GM10248 (cell line): ENCODE results near the gene CADM2.

Experiments used
- CTCF ChIA-PET: fragments of 300-600 bp; sonication (Branson Sonifier 250); formaldehyde crosslinking; extraction: SDS; loops from one replicate; lab custom pipeline; 2021; ENCODE audit warnings: antibody characterized with exemption; lab: Yijun Ruan, JAX
- POLR2A ChIA-PET: fragments of 350-650 bp; sonication (Branson Sonifier 250); formaldehyde crosslinking; extraction: SDS; loops from one replicate; lab custom pipeline; 2020; ENCODE audit warnings: antibody characterized with exemption; lab: Yijun Ruan, JAX
- DNase-seq: peaks from one replicate; pipeline ENCODE4 v3.0.0; 2012; ENCODE audit errors: extremely low spot score
- TF ChIP-seq, protein P1 (sequence below): IDR thresholded peaks from 2 replicates; pipeline ENCODE4 v1.5.1; 2012; ENCODE audit warnings: mild to moderate bottlenecking, low read depth; ENCODE audit errors: extremely low read depth, missing control alignments, control extremely low read depth

The CADM2 gene

GRCh38 chr3:86051058-86051457, 1092.3 kb downstream of the CADM2 start:
- DNase-seq: no peak
- POLR2A ChIA-PET: no interaction called here
- TF ChIP-seq, protein P1, sequence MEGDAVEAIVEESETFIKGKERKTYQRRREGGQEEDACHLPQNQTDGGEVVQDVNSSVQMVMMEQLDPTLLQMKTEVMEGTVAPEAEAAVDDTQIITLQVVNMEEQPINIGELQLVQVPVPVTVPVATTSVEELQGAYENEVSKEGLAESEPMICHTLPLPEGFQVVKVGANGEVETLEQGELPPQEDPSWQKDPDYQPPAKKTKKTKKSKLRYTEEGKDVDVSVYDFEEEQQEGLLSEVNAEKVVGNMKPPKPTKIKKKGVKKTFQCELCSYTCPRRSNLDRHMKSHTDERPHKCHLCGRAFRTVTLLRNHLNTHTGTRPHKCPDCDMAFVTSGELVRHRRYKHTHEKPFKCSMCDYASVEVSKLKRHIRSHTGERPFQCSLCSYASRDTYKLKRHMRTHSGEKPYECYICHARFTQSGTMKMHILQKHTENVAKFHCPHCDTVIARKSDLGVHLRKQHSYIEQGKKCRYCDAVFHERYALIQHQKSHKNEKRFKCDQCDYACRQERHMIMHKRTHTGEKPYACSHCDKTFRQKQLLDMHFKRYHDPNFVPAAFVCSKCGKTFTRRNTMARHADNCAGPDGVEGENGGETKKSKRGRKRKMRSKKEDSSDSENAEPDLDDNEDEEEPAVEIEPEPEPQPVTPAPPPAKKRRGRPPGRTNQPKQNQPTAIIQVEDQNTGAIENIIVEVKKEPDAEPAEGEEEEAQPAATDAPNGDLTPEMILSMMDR: no peak
- CTCF ChIA-PET: interaction anchor here (1.2 kb wide), 1 partner anchor 10 kb away, joined by 3 read pairs; no protein-coding TSS in a partner anchor

GRCh38 chr3:86056032-86056431, 1097.2 kb downstream of the CADM2 start:
- ChIA-PET CTCF (interaction anchor here (1.2 to 1.3 kb wide), 2 partner anchors 9 to 18 kb away, joined by 3 to 4 read pairs; no protein-coding TSS in a partner anchor), POLR2A (no interaction called here)
- DNase-seq: no peak
- TF ChIP-seq, protein P1: no peak

- CTCF ChIA-PET: interaction anchor here (1.2 kb wide), 1 partner anchor 18 kb away, joined by 3 read pairs; no protein-coding TSS in a partner anchor
- TF ChIP-seq, protein P1: no peak
- no peak for DNase-seq
- POLR2A ChIA-PET: no interaction called here
Observed at GRCh38 chr3:86056962-86057361, 1098.2 kb downstream of the CADM2 start.

- no peak for DNase-seq
- ChIA-PET CTCF (no interaction called here), POLR2A (no interaction called here)
- TF ChIP-seq, protein P1: no peak
Observed at GRCh38 chr3:86073799-86074198, 1115.0 kb downstream of the CADM2 start.

DNA sequence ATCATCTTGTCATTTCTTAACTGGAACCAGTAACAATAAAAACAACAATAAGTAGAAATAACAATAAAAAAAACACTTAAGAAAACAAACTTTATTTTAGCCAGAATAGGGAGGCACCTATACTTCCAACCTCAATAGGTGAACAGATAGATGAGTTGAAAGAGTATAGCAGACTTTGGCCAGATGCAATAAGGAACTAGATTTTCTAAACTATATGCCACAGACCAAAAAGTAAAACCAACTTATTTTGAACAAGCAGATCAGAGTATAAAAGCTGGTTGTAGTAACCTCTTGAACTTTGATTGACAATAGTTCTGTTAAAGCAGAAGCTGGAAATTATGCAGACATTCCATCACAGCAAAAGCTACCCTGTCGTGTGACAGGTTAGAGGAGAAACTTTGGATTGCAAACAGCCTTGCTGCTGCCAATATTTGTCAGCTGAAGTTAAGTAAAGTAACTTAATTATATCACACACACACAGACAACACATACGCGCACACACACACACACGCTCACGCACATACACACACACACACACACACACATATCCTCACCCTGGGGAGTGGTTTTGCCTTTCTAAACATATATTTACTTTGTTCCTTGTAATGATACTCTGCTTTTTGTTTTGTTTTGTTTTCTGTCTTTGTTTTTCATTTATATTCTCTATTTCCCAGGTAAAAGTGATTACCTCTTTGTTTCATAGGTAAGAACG, 1128.5 kb downstream of the CADM2 start:
- CTCF ChIA-PET: no interaction called here
- POLR2A ChIA-PET: no interaction called here
- no peak for DNase-seq
- TF ChIP-seq, protein P1: no peak

DNA sequence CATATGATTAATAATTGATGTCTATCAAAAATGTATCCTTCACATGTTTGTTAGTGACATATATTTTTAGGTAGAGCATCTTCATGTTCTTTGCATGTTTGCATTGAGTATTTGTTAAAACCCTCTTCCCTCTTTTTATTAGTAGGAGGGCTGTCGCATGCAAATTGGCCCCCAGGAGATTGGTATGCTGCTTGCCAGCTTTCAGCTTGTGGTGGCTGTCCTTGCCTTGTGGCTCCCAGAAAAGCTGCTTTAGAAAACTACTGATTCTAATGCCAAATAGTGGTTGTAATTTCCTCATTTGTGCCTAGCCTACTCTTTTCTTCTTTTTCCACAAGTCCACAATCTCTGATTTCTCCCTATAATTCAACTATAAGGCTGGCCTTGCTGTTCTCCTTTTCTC, 1145.4 kb downstream of the CADM2 start:
- POLR2A ChIA-PET: no interaction called here
- CTCF ChIA-PET: interaction anchor here (1.0 to 2.1 kb wide), 2 partner anchors 10 to 52 kb away, joined by 3 to 5 read pairs; no protein-coding TSS in a partner anchor

More for the DNA sequence above, 1145.4 kb downstream of the CADM2 start:
- no peak for DNase-seq
- TF ChIP-seq, protein P1: no peak
